ENCODE results near the gene UCN. TPM values are rescaled to one million over a fixed set of nuclear protein-coding genes. Genes with fewer than 3 reads are reported as not detected.

Gene UCN
- total and polyA plus RNA-seq, 2 of the 4 experiments (the other 2 are of a cell fraction): 0.22 TPM; not detected in 1

- WGBS, 2 experiments (ENCODE audit: extremely low coverage in 2 of 2, insufficient read length in 1 of 2): no CpG with 5 or more reads among the region's 3 CpGs
- no peak overlapping the region for H3K23ac ChIP-seq (ENCODE audit: low read depth, low read length)
- CTCF ChIA-PET: interaction anchor here (1.7 kb wide), 1 partner anchor 18 kb away, joined by 6 read pairs; no protein-coding TSS in a partner anchor
- H3K4me2 ChIP-seq (ENCODE audit: low read depth, low read length): no peak overlapping the region
- H4K5ac ChIP-seq (ENCODE audit: low read depth, low read length): no peak overlapping the region
- DNase-seq (no peak), ATAC-seq (ENCODE audit: low read depth) (no peak)
- no peaks in the 10 kb centered on the region for H3K36me3 ChIP-seq (ENCODE audit: control insufficient read depth, insufficient read depth, low read length)
- no peak overlapping the region for H2BK5ac ChIP-seq (ENCODE audit: low read depth, low read length, poor library complexity, severe bottlenecking)
- H3K9me1 ChIP-seq (ENCODE audit: insufficient read depth, low read length): peaks cover 9% of the 10 kb centered on the region
- H3K27ac ChIP-seq (ENCODE audit: insufficient read depth, low read length): no peak overlapping the region
- no peak overlapping the region for H2AK9ac ChIP-seq (replicated peaks; ENCODE audit: low read depth, low read length, poor library complexity)
- no peaks in the 10 kb centered on the region for H3K9me3 ChIP-seq (ENCODE audit: control insufficient read depth, insufficient read depth, low read length)
- no peak overlapping the region for H2BK20ac ChIP-seq (ENCODE audit: low read depth, low read length)
- H4K8ac ChIP-seq (ENCODE audit: low read depth in 2 of 2, low read length in 2 of 2): no peak overlapping the region
- no peak overlapping the region for H4K91ac ChIP-seq (ENCODE audit: insufficient read depth, low read depth, low read length)
- peaks cover 8% of the 10 kb centered on the region for H3K27me3 ChIP-seq (ENCODE audit: control insufficient read depth, insufficient read depth, low read length)
- H2AK5ac ChIP-seq (ENCODE audit: low read depth, low read length): no peak overlapping the region
- H3K79me1 ChIP-seq (ENCODE audit: low read depth in 1 of 2, low read length in 2 of 2): no peaks in the 10 kb centered on the region
- H4K20me1 ChIP-seq (ENCODE audit: insufficient read depth, low read length): no peaks in the 10 kb centered on the region; the same call in 1 of the 2 replicates
- no peak overlapping the region for H3K18ac ChIP-seq (ENCODE audit: low read depth, low read length)
- dilution Hi-C loops (cut with HindIII; ENCODE audit: low sequenced_read_pairs, unreplicated experiment): no loop called here
- in situ Hi-C loops (cut with MboI; ENCODE audit: low sequenced_read_pairs): no loop called here
- no peak overlapping the region for H3K56ac ChIP-seq (ENCODE audit: extremely low read depth, insufficient read depth, low read length)
- no peak overlapping the region for H2AFZ ChIP-seq (replicated peaks; ENCODE audit: low read length, poor library complexity)
- no peak overlapping the region for H2BK120ac ChIP-seq (ENCODE audit: low read depth, low read length)
- intact Hi-C loops (cut with micrococcal nuclease): no loop called here
- POLR2A ChIA-PET (ENCODE audit: unreplicated experiment): no interaction called here
- no peak overlapping the region for H3K4me3 ChIP-seq (ENCODE audit: insufficient read depth, low read depth, low read length)
- no peak overlapping the region for H3K9ac ChIP-seq (ENCODE audit: low read depth, low read length)
- BruUV-seq (replicated peaks): no TSS peak
- H2BK15ac ChIP-seq (ENCODE audit: low read depth, low read length): no peak overlapping the region
- TF ChIP-seq RFX5 (IDR thresholded peaks at IDR 0.05; ENCODE audit: low read depth, low read length) (no peak), USF2 (IDR thresholded peaks at IDR 0.05; ENCODE audit: low read depth, low read length) (no peak), CHD1 (IDR thresholded peaks at IDR 0.05; ENCODE audit: low read depth, low read length) (no peak), RAD21 (IDR thresholded peaks at IDR 0.05; ENCODE audit: low read length) (no peak), SMC3 (IDR thresholded peaks at IDR 0.05; ENCODE audit: low read depth, low read length) (no peak), POLR2A (IDR thresholded peaks at IDR 0.05; ENCODE audit: low read depth, low read length) (no peak), MAFK (IDR thresholded peaks at IDR 0.05; ENCODE audit: low read depth, low read length) (no peak), BHLHE40 (IDR thresholded peaks at IDR 0.05; ENCODE audit: low read depth, low read length) (no peak), MXI1 (IDR thresholded peaks at IDR 0.05; ENCODE audit: borderline replicate concordance, low read depth, low read length) (no peak), CTCF (conservative IDR thresholded peaks at IDR 0.05; ENCODE audit: low read depth, low read length) (no peak), RCOR1 (IDR thresholded peaks at IDR 0.05; ENCODE audit: insufficient replicate concordance, low read length) (no peak), FOS (IDR thresholded peaks at IDR 0.05; ENCODE audit: low read depth, low read length) (no peak), NFE2L2 (IDR thresholded peaks at IDR 0.05; ENCODE audit: low read depth, low read length) (no peak), MAZ (IDR thresholded peaks at IDR 0.05; ENCODE audit: borderline replicate concordance, low read depth, low read length) (no peak), CEBPB (IDR thresholded peaks at IDR 0.05; ENCODE audit: low read depth, low read length) (no peak), ELK1 (IDR thresholded peaks at IDR 0.05; ENCODE audit: borderline replicate concordance, low read depth, low read length) (no peak)
- H3K4me1 ChIP-seq (ENCODE audit: control insufficient read depth, insufficient read depth, low read length): peaks cover 7% of the 10 kb centered on the region
- no peak overlapping the region for H3K4ac ChIP-seq (ENCODE audit: low read depth, low read length)
- H3K14ac ChIP-seq (replicated peaks; ENCODE audit: low read depth, low read length): no peak overlapping the region
Measured at GRCh38 chr2:27297195-27297594, 11.1 kb downstream of the UCN start.

All from IMR-90 (cell line).